HEK293T (cell line): Measurements from ENCODE around the gene SEMA3E.

Experiments used
- ARNT ChIP-seq: fragments of 450-650 bp; IDR thresholded peaks from 2 replicates; pipeline ENCODE4 v1.6.1; 2017; ENCODE audit warnings: mild to moderate bottlenecking
- BHLHE40 ChIP-seq: fragments of 450-650 bp; IDR thresholded peaks from 2 replicates; pipeline ENCODE4 v1.6.1; 2016; ENCODE audit warnings: mild to moderate bottlenecking, moderate library complexity, borderline replicate concordance
- ELF4 ChIP-seq: fragments of 450-650 bp; IDR thresholded peaks from 2 replicates; pipeline ENCODE4 v1.6.1; 2017; ENCODE audit warnings: antibody characterized with exemption
- FOXM1 ChIP-seq: fragments of 450-650 bp; IDR thresholded peaks from 2 replicates; pipeline ENCODE4 v1.6.1; 2017; ENCODE audit warnings: mild to moderate bottlenecking, borderline replicate concordance
- LEF1 ChIP-seq: fragments of 450-650 bp; IDR thresholded peaks from 2 replicates; pipeline ENCODE4 v1.6.1; 2017; ENCODE audit warnings: mild to moderate bottlenecking, borderline replicate concordance
- SP1 ChIP-seq: fragments of 450-650 bp; IDR thresholded peaks from 2 replicates; pipeline ENCODE4 v1.6.1; 2017
- SUZ12 ChIP-seq: fragments of 450-650 bp; IDR thresholded peaks from 2 replicates; pipeline ENCODE4 v1.6.1; 2016; ENCODE audit warnings: mild to moderate bottlenecking
- TARDBP ChIP-seq: fragments of 450-650 bp; IDR thresholded peaks from 2 replicates; pipeline ENCODE4 v1.6.1; 2016
- ZNF384 ChIP-seq: fragments of 450-650 bp; IDR thresholded peaks from 2 replicates; pipeline ENCODE4 v1.6.1; 2016

DNA sequence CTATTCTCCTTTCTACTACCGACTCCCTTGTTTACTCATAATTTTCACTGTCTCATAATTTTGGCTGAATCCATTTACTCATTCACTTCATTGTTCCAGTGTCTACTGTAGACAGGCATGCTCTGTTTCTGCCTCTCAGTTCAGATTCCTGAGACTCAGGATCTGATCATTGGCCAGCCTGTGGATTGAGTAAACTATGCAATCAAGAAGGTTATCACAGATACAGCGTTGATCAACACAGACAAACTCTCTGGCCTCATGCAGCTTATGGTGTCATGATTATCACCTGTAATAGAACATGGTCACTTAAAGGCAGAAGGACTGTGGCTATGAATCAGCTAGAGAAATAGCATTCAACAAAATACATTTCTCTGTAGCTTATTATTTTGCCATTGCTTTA, 86.0 kb downstream of the SEMA3E start:
- TF ChIP-seq SP1 (no peak), FOXM1 (no peak), BHLHE40 (no peak), LEF1 (no peak), ZNF384 (no peak), ARNT (no peak), ELF4 (no peak), SUZ12 (no peak), TARDBP (no peak)
